Thyroid gland (tissue), 4 donors: Measurements from ENCODE around the gene TDRD7.

Experiments used
- POLR2A ChIP-seq, 2 donors: fragments of 450-650 bp; IDR thresholded peaks; one replicate each; pipeline ENCODE4 v1.6.1; 2017; ENCODE audit warnings: antibody characterized with exemption in 2 of 2, mild to moderate bottlenecking in 2 of 2, moderate library complexity in 1 of 2
- TF ChIP-seq, protein P1 (sequence below), 6 experiments: fragments of 200-600 bp in 3 of 6; fragments of 450-650 bp in 3 of 6; sonication (generic) in 3 of 6; IDR thresholded peaks; one replicate each; pipeline ENCODE4 v1.5.1; 2016 to 2019; ENCODE audit warnings: antibody characterized with exemption in 6 of 6, mild to moderate bottlenecking in 2 of 6, inconsistent platforms in 1 of 6, moderate library complexity in 1 of 6

DNA sequence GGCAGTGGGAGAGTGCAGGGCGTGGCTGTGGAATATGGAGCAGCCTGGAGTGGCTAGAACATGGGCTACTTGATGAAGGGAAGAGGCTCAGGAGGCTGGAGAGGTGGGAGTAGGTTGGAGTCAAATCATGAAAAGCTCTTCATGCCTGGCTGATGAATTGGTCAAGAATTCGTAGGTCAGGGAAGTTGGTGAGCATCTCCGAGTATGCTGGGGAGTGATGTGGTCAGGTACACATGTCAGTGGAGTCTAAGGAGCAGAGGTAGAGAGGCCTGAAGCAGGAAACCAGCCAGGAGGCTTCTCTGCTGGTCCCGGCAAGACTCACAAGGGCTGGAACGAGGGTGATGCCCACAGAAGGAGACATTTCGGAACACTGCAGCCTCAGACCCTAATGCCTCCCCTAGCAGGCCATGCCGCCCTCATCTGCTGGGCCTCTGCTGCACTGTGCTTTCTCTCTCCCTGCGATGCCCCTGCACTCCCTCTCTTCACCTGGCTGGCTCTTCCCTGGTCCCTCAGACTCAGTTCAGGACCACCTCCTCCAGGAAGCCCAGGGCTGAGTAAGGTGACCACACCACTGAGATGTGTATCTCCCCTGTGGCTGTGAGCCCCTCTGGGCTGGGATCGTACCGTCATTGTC, 123.2 kb downstream of the TDRD7 start:
- no peak for TF ChIP-seq POLR2A (IDR thresholded peaks at IDR 0.05)
- TF ChIP-seq, protein P1, sequence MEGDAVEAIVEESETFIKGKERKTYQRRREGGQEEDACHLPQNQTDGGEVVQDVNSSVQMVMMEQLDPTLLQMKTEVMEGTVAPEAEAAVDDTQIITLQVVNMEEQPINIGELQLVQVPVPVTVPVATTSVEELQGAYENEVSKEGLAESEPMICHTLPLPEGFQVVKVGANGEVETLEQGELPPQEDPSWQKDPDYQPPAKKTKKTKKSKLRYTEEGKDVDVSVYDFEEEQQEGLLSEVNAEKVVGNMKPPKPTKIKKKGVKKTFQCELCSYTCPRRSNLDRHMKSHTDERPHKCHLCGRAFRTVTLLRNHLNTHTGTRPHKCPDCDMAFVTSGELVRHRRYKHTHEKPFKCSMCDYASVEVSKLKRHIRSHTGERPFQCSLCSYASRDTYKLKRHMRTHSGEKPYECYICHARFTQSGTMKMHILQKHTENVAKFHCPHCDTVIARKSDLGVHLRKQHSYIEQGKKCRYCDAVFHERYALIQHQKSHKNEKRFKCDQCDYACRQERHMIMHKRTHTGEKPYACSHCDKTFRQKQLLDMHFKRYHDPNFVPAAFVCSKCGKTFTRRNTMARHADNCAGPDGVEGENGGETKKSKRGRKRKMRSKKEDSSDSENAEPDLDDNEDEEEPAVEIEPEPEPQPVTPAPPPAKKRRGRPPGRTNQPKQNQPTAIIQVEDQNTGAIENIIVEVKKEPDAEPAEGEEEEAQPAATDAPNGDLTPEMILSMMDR (IDR thresholded peaks at IDR 0.05) = no peak
